ENCODE measurements around the gene EDDM3A.

DNA sequence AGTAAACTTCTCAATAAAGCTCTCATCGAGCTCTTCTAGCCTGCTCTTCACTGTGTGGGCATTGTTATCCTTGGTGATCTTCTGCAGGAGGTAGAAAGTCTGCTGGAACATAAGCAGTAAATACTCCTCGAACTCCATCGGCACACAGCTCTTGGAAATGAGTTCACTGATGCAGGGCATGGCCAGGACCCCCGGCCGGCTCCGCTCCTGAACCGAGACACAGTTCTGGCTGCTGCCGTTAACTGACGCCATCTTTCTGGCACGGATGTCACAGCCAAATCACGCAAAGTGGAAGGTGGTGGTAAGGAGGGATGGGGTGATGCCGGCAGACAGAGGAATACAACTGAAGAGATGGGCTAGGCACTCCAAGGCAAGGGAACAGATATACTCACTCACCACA lies 23.7 kb upstream of the EDDM3A start:
- no peak for TF ChIP-seq CTCF (IDR thresholded peaks at IDR 0.05)
- TF ChIP-seq EP300 (IDR thresholded peaks at IDR 0.05), result no peak
- TF ChIP-seq POLR2A (IDR thresholded peaks at IDR 0.05), result no peak
- TF ChIP-seq POLR2AphosphoS5 (IDR thresholded peaks at IDR 0.05), result no peak

Data from stomach (tissue), 4 donors.